D341Med (cell line): Measurements from ENCODE around the gene TCP11L1.
"Not testable (repeated sequence)": the region's sequence is repeated elsewhere in the genome, so short reads cannot be mapped to it uniquely, and the experiment has no call there.

Experiments
- DNase-seq: peaks from one replicate; pipeline ENCODE4 v3.0.0; 2012; ENCODE audit warnings: low spot score

The TCP11L1 gene

DNA sequence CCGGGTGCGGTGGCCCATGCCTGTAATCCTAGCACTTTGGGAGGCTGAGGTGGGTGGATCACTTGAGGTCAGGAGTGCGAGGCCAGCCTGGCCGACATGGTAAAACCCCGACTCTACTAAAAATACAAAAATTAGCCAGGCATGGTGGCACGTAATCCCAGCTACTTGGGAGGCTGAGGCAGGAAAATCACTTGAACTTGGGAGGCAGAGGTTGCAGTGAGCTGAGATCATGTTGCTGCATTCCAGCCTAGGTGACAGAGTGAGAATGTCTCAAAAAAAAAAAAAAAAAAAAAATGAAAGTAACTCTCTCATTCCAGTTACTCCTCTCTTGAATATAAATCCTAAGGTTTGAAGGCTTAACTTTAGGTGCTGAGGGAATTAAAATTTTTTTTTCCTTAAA is 10.2 kb upstream of the TCP11L1 start:
- not testable (repeated sequence) for DNase-seq

GRCh38 chr11:33033493-33033892 is 5.9 kb upstream of the TCP11L1 start:
- no peak for DNase-seq

DNA sequence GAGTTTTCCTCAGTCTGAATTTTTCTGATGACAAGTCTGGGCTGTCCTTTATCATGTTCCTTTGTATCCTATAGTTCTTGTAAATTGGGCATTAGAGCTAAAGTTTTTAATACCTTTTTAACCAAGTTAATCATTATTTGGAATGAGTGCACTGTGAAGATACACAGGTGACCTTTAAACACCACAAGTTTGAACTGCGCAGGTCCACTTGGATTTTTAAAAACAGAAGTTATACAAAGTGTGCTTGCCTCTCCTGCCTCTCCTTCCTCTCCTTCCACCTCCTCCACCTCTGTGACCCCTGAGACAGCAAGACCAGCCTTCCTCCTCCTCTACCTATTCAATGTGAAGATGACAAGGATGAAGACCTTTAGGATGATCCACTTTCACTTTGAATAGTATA is 4.4 kb upstream of the TCP11L1 start:
- DNase-seq: no peak

GRCh38 chr11:33040033-33040861 is 875 bp downstream of the TCP11L1 start:
- no peak for DNase-seq

GRCh38 chr11:33040862-33041453 is 1.6 kb downstream of the TCP11L1 start:
- DNase-seq: no peak

DNA sequence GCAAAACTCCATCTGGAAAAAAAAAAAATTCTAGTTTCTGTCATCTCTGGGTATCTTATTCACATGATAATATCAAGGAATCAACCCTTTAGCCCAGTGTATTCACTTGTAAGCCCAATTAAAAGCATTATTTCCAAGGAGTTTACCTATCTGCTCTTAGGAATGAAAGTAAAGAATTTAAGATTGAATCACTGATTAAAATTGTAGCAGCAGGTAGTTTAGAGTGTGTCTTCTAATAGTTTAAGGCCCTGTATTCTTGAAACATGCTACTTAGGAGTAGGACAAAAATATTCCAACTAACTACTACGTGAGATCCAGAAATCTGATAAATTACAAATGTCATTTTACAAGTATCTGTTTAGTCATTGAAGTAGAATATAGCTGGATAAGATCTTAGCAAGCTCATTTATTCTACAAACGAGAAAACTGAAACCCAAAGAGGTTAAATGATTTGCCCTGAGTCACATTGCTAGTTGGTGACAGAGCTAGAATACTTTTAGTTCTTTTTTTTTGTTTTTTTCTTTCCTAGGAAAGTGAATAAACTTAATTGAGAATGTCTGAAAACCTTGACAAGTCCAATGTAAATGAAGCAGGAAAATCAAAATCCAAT is 4.0 kb downstream of the TCP11L1 start:
- no peak for DNase-seq

- no peak for DNase-seq
These were observed 4.9 kb downstream of the TCP11L1 start for GRCh38 chr11:33044285-33044756.

DNA sequence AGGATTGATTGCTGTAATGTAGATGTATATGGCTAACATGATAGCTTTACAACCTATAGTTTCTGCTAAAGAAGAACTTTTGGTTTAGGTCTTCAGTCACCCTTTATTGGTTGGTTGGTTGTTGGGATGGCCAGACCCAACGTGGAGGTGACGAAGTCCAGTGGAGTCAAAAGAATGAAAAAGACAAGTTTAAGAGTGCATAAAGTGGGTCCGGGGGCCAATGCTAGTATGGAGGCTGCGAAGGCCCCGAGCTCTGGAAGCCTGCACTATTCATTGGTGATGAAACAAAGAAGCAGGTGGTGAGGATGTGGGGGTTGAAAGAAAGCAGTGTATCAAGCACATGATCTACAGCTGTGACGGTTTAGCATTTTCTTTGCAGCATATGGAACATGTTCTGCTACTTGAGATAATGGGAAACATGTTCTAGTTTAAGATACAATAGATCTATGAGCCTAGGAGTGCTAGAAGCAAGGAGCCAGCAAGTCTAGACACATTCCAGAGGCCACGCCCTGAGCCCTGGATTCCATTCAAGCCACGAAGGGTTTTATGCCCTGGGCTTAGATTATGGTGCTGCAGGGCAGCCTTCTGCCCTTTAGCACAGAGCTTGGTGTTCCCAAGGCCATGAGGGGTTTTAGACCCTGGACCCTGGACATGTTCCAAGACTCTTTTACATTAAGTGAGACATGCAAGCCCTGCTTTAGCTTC is 6.3 kb downstream of the TCP11L1 start:
- no peak for DNase-seq

DNA sequence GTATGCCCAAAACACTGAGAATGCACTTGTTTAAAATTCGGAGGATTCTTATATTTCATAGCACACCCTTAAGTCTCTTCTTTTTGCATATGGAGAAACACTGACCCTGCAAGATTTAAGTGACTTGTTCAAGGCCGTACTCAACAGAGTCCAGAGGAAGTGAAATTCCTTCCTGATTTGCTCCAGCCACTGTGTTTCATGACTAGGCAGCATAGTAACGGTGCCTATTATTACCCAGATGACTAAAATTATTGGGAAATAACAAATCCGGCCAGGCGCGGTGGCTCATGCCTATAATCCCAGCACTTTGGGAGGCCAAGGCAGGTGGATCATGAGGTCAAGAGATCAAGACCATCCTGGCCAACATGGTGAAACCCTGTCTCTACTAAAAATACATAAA is 9.3 kb downstream of the TCP11L1 start:
- DNase-seq: not testable (repeated sequence)

DNA sequence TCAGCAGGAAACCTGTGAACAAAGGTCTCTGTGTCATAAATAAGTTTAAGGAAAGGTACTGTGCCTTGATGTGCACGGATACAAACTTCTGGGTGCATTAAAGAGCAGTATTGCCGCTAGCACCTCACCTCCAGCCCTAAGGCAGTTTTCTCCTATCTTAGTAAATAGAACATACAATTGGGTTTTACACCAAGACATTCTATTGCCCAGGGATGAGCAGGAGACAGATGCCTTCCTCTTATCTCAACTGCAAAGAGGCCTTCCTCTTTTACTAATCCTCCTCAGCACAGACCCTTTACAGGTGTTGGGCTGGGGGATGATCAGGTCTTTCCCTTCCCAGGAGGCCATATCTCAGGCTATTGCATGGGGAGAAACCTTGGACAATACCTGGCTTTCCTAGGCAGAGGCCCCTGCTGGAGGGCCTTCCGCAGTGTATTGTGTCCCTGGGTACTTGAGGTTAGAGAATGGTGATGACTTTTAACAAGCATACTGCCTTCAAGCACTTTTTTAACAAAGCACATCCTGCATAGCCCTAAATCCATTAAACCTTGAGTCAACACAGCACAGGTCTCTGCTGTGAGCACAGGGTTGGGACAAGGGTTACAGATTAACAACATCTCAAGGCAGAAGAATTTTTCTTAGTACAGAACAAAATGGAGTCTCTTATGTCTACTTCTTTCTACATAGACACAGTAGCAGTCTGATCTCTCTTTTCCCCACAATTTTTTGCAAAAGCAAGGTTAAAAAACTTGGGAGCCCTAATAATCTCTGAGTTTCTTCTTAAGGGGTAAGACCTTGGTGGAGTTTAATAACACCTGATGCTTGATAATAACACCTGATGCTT is 10.4 kb downstream of the TCP11L1 start:
- not testable (repeated sequence) for DNase-seq

DNA sequence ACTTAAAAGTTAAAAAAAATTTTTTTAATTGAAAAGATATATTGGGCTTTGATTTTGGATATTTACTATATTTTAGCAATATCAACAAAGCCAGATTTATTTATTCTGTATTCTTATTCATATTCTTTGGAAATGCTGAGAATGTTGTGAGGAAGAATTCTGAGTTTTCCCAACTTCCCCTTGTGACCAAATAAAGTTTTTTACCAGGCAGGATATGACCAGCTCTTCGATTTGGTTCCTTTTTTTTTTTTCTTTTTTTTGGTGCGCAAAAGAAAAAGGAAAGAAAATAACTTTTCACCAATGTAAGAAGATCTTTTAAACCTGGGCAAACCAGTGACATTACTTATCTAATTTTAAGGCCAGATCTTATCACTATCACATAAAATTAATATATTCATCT is 12.9 kb downstream of the TCP11L1 start:
- DNase-seq: no peak

DNA sequence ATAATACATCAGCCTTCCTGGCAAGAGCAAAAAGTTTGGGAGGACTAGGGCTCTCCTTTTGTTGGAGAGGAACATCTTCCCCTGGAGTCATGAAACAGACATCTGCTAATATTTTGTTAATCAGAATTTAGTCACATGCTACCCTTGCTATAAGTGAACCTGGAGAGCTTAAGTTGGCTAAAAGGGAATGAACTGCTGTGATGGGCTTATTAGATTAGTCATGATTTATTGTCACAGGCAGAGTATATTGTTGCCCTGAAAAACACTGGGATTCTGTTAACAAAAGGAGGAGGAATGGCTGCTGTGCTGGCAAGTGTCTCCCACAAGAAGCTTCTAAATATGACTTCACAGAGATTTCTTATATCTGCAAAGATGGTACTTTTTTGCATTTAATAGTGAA is 16.0 kb downstream of the TCP11L1 start:
- DNase-seq: no peak

DNA sequence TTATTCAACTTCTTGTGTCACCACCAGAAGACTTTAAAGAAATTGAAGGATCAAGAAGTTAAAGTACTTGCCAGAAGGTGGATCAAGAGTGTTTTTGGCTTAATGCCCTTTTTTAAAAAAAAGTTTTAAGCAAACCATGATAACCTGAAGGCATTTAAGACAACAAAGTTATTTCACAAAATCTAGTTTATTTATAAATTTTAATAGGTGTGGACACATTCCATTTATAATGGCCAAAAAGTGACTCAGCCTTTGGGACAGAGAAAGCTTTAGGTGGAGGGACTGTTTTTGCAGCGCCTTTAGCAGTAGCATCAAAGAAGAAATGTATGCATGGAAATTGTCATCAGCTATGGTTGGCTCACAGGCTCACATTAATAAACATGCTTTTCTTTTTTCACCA is 17.9 kb downstream of the TCP11L1 start:
- DNase-seq: no peak

DNA sequence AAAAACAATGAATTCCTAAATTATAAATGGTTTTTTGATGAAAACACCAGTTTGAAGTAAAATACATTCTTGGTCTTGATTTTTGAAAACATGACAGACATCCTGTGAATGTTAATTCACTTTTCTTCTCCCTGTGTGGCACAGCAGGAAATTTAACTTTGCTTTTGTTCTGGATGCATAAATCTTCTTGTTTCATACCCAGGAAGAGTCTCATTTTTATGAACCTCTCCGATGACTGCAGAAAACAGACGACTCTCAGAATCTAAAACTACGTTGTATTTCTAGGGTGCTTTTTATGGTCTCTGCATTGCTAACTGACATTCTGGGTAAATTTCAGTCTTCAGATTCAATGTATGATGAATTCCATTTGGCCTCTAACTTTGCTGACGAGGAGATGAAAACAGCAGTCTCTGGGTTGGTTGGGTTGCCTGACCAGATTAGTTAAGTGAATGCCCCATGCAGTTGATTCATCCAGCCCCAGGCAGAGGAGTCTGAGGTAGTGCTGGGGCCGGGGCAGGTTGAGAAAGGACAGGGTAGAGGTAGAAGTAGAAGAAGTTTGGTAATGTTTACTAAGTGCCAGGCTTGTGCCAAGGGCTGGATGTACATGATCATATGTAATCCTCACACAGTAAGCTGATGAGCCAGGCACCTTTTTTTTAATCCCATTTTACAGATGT is 20.1 kb downstream of the TCP11L1 start:
- no peak for DNase-seq

DNA sequence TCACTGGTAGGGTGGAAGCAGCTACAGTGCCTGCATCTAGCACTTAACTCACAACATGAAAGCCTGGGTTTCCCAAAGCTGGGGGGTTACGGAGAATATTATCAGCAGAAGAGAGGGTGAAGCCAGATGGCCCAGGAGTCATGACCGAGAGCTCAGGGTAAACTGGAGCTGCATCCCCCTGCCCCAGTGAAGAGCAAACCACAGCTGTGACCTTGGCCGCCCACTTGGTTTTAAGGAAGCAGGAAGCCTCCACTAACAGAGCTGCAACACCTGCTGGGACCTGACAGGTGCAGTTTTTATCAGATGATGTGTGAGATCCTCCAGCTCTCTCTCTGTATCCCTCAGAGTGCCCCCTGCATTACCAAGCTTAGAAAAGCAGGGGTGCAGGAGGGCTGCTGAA is 20.9 kb downstream of the TCP11L1 start:
- DNase-seq: no peak

DNA sequence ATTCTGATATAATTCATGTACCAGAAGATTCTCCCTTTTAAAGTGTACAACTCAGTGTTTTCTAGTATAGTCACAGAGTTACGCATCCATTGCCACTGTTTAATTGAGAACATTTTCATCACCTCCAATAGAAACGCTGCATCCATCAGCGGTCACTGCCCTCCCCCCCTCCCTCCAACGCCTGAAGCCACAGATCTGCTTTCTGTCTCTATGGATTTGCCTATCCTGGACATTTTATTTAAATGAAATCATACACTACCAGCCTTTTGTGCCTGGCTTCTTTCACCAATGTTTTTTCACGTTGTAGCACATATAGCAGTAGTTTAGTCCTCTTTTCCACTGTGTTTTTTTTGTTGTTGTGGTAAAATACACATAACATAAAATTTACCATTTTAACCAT is 22.8 kb downstream of the TCP11L1 start:
- no peak for DNase-seq

DNA sequence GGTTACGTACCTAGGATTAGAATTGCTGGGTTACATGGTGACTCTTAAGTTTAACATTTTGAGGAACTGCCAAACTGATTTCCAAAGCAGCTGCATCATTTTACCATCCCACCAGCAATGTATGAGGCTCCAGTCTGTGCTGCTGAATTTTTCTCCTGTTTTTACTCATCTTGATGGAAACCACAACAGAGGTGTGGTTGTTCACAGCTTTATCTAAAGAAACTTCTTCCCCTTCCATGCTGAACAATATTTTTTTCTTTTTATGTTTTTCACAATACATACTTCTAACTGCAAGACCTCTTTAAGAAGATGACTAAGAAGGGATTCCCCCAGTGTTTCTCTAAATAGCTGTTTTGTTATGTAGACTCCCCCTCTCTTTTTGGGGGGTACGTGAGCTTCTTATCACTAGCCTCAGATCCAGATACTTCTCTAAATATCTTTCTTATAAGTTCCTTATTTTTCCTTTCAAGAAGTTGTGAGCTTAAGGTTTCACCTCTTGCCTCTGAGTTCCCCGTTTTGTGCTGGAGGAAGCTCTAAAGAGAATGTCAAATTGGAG is 24.0 kb downstream of the TCP11L1 start:
- no peak for DNase-seq

GRCh38 chr11:33064033-33064825 is 24.9 kb downstream of the TCP11L1 start:
- DNase-seq: no peak

DNA sequence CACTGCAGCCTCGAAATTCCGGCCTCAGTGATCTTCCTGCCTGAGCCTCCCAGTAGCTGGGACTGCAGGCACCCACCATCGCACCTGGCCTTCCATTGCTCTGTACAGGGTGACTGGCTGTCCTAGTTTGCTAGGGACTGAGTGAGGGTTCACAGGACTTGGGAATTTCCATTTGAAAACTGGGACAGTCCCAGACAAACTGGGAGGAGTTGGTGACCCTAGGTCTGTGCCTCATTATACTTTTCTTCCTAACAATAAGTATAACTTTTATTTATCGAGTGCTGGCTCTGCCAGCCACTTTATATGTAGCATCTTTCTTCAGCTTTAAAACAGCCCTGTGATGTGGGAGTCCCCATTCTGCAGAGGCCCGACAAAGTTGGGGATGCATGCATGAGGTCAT is 25.5 kb downstream of the TCP11L1 start:
- DNase-seq: no peak
